GM21526 (cell line): ENCODE results near the gene NAB2.
"Not testable (repeated sequence)": the region's sequence is repeated elsewhere in the genome, so short reads cannot be mapped to it uniquely, and the experiment has no call there.

Experiments
- ATAC-seq: cut with Tn5 transposase; IDR thresholded peaks from one replicate; pipeline ENCODE4 v1.9.1; 2021; ENCODE audit warnings: moderate library complexity; ENCODE audit not compliant: unreplicated experiment, low FRiP score

Gene NAB2

DNA sequence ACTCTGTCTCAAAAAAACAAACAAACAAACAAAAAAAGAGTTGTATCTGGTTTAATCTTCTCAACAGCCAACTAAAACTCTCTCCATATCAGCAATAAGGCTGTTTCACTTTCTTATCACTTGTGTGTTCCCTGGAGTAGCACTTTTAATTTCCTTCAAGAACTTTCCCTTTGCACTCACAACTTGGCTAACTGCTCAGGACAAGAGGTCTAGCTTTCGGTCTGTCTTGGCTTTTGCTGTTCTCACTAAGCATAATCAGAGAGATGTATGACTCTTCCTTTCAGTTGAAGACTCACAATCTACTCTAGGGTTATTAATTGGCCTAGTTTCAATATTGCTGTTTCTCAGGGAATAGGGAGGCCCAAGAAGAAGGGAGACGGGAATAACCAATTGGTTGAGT, 22.7 kb upstream of the NAB2 start:
- no peak for ATAC-seq

- ATAC-seq = peak; percentile 75
These were observed 19.4 kb upstream of the NAB2 start for GRCh38 chr12:57069523-57069922.

DNA sequence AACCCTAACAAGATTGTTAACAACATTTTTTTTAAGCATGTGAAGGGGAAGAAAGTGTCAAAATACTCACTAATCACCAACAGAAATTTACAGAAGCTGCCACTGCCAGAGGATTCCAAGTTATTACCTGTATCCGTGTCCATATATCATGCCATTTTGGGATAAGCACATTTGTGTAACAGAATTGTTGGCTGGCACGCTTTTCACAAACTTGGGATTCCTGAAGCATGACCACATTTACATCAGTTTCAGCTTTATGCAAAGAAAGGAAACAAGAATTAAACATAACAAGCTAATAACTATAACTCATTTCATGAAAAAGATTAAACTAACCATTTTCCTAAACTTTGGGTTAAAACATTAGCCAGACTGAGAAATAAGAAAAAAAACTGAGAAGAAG, 16.3 kb upstream of the NAB2 start:
- no peak for ATAC-seq

GRCh38 chr12:57073566-57074450, 15.1 kb upstream of the NAB2 start:
- ATAC-seq = not testable (repeated sequence)

DNA sequence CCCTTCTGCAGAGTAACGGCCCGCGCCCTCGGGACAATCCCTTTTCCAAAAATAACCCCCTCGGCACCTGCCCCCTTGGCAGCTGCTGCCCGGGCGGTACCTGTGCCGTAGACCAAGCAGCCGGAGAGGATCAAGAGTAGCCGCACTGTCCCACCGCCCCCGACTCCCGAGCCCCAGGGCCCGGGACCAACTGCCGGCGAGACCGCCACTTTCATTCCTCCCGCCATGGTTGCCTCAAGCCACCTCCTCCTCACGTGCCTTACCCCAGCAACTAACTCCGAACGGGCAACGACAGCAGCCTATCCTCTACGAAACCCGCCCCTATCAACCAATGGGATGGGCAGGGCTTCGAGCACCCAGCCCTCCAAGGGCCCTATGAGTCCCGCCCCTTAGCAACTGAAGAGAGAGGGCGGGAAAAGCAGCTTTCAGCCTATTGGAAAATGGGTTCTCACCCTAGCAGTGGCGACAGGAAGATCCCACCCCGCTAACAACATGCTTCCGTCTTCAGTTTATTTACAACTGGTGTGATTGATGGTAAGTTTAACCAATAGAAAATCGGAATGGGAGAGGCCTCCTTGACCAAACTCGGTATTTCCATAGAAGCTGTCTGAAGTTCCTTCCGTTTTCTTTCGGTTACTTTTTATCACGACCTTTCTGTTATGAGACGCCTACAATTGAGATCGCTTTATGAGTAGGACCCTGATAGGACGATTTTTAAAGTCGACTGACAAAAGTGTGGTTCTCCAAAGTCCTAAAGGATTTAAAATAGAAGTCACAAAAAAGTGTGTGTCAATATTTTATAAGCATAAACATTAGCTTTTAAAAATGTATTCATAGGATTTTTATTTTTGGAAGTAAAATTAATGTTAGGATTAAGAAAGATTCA, 10.2 kb upstream of the NAB2 start, which contains the start of gene NEMP1:
TSS of gene NEMP1 (minus strand) at position 273 of the 886 bp plus-strand sequence. CDS start at position 227, 46 bp downstream.
- peak; percentile 92 for ATAC-seq

DNA sequence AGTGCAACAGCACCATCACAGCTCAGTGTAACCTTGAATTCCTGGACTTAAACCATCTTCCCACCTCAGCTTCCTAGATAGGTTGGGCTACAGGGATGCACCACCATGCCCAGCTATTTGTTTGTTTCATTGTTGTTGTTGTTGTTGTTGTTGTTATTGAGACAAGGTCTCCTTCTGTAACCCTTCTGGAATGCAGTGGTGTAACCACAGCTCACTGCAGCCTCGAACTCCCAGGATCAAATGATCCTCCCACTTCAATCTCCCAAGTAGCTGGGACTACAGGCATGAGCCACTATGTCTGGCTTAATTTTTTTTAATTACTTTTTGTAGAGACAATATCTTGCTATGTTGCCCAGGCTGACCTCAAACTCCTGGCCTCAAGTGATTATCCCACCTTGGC, 9.1 kb upstream of the NAB2 start:
- ATAC-seq = no peak

DNA sequence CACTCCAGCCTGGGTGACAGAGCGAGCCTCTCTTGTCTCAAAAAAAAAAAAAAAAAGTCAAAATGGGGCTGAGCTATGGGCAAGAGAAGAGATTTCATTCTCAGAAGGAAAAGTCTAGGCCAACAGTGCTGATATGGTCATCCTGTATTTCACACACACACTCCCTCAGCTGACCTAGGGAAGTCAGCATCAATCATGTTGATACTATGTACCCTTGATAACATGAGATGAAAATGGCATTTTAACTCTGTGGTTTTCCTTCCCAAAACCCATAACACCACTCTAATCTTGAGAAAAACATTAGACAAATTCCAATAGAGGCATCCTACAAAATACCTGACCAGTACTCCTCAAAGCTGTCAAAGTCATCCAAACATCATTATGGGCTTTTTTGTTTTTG, 8.1 kb upstream of the NAB2 start:
- ATAC-seq = no peak

DNA sequence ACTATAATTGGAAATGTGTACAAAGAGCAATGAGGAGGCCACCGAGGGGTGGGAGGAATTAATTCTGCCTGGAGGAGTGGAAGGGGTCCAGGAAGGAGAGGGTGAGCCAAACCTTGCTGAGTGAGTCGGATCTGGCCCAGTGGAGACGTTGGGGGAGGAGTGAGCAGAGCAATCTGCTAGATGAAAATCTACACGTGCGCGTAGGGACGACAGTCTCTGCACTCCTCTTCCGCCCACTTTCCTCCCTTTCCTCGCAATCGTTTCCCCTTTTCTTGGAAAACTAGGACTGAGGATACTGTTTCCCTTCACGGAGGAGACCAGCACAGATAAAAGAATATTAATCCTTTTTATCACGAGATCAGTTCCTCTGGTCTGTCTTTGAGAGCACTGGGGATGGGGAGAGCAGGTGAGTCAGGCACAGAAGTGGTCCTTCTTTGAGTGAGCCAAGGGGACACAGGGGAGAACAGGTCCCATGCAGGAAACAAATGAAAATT, 2.9 kb upstream of the NAB2 start:
- no peak for ATAC-seq

GRCh38 chr12:57086493-57087009, 2.4 kb upstream of the NAB2 start:
- no peak for ATAC-seq

DNA sequence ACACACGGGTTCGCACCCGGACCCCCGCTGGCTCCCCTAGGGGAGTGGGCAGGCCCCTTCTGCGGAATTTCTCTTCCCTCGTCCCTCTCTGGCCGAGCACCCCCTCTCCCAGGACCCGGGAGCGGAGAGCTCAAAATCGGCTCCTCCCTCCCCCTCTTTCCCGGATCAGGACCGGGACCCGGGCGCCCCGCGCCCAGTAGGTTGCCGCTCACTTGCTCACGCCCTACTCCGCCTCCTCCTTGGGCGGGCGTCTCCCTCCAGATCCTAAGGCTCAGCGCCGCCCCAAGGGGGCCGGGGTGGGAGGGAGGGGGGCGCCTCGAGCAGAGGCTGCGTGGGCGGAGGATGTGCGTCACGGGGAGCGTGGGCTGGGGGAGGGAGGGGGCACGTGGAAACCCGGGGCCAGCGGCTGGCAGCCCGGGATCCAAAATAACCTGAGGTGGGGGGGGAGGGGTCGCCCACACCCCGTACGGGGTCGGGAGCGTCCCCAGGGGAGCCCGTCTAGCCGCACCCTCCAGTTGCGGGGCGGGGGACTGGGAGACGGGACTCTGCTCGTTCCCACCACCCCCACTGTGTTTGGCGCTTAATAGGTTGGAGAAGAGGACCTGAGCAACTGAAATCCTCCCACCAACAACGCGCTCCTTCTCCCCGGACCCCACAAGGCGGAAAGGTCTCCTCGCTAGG, 1.8 kb upstream of the NAB2 start:
- peak; percentile 22 for ATAC-seq

- peak; percentile 15 for ATAC-seq
These were observed 1.1 kb upstream of the NAB2 start for GRCh38 chr12:57087691-57088353.

- ATAC-seq = no peak
These were observed 644 bp downstream of the NAB2 start for GRCh38 chr12:57089271-57090245.

GRCh38 chr12:57090490-57090889, 1.6 kb downstream of the NAB2 start:
- no peak for ATAC-seq

DNA sequence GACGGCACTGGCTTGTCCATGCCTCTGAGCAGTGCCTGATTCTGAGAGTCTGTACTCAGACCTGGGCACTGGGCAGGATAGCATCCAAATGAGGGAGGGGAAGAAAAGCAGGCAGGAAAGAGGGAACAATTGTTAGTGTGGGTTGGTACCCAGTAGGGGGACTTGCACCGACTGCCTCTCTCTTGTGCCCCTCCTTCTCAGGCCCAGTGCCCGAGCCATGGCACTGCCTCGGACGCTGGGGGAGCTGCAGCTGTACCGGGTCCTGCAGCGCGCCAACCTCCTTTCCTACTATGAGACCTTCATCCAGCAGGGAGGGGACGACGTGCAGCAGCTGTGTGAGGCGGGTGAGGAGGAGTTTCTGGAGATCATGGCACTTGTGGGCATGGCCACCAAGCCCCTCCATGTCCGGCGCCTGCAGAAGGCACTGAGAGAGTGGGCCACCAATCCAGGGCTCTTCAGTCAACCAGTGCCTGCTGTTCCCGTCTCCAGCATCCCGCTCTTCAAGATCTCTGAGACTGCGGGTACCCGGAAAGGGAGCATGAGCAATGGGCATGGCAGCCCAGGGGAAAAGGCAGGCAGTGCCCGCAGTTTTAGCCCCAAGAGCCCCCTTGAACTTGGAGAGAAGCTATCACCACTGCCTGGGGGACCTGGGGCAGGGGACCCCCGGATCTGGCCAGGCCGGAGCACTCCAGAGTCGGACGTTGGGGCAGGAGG, 2.2 kb downstream of the NAB2 start:
- ATAC-seq = no peak

DNA sequence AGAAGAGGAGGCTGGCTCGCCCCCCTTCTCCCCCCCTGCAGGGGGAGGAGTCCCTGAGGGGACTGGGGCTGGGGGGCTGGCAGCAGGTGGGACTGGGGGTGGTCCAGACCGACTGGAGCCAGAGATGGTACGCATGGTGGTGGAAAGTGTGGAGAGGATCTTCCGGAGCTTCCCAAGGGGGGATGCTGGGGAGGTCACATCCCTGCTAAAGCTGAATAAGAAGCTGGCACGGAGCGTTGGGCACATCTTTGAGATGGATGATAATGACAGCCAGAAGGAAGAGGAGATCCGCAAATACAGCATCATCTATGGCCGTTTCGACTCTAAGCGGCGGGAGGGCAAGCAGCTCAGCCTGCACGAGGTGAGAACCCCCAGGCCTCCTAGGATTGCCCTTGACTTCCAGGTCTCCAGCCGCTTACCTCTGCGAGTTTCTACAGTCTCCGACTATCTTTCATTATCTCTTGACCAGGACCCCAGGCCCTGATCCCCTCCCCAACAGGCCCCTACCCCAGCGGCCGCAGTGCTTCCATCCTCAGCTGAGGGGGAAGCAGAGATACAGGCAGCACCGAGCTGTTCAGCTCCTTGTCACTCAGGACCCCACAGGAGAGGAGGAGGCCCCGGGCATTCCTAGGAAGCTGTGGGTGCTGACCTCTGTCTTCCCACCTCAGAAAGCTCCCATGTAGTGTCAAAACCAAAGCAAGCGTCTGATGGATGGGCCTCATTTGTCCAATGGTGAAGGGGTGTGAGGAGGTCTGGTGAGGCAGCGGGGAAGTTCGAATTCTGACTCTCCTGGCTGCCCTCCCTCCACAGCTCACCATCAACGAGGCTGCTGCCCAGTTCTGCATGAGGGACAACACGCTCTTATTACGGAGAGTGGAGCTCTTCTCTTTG, 3.0 kb downstream of the NAB2 start:
- ATAC-seq = no peak

GRCh38 chr12:57092529-57092862, 3.6 kb downstream of the NAB2 start:
- no peak for ATAC-seq

GRCh38 chr12:57092876-57093414, 4.0 kb downstream of the NAB2 start:
- ATAC-seq = no peak
